ENCODE measurements around the gene RTEL1.

DNA sequence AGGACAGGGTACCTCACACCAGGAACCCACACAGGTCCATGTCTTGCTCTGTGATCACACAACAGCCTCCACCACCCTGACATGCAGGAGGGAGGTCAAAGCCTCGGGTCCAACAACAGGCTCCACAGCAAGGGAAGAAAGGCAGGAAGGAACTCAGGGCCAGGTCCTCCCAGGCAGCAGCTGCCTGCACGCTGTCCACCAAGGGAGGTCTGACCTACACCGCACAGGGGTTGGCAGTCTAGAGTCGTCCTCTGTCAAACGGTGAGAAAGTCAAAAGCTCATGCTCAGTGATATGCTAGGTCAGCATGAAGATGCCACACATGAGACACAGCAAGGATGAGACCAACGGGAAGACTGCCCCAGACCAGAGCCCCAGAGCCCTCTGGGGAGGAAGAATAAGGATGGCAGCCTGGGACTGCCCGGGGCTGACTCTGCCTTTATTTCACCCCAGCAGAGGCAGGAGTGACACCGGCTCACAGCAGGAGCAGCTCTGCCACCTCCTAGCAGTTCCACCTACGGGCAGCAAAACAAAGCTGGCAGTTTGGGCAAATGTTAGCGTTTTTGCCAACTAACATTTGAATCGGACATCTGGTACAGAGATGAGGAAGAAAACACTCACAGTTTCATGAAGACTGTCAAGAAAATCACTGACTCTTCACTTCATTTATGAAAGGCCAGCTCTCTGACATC is 39.7 kb upstream of the RTEL1 start:
- TF ChIP-seq, protein P1, sequence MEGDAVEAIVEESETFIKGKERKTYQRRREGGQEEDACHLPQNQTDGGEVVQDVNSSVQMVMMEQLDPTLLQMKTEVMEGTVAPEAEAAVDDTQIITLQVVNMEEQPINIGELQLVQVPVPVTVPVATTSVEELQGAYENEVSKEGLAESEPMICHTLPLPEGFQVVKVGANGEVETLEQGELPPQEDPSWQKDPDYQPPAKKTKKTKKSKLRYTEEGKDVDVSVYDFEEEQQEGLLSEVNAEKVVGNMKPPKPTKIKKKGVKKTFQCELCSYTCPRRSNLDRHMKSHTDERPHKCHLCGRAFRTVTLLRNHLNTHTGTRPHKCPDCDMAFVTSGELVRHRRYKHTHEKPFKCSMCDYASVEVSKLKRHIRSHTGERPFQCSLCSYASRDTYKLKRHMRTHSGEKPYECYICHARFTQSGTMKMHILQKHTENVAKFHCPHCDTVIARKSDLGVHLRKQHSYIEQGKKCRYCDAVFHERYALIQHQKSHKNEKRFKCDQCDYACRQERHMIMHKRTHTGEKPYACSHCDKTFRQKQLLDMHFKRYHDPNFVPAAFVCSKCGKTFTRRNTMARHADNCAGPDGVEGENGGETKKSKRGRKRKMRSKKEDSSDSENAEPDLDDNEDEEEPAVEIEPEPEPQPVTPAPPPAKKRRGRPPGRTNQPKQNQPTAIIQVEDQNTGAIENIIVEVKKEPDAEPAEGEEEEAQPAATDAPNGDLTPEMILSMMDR (IDR thresholded peaks at IDR 0.05; ENCODE audit: borderline replicate concordance, extremely low read depth, low read length, poor library complexity, severe bottlenecking) = no peak
- TF ChIP-seq EZH2 (IDR thresholded peaks at IDR 0.05; ENCODE audit: borderline replicate concordance, low read depth, low read length, severe bottlenecking) = no peak

Measured in DND-41 (cell line).